ENCODE results near the gene STK39. TPM values are rescaled to one million over a fixed set of nuclear protein-coding genes. Genes with fewer than 3 reads are reported as not detected.

The STK39 gene
- total and polyA plus RNA-seq, 2 experiments from 2014 or later: 3.2 to 14.6 TPM

DNA sequence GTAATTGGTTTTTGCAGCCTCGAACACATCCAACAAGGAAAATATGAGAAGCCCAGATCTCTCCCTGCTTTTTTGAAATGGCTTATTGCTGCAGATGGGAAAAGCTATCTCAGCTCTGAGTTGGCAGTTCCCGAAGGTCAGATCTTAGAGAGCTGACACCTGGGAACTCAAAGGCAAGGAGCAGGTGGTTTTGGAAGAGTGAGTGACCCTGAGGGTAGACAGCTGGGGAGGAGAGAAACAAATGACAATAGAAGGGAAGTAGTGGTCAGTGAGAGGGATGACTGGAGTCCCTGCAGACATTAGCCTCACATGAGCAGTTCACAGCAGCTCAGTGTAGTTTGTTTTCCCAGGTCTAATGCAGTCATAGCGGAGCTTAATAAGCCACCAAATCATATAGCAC, 317.9 kb downstream of the STK39 start:
- H2AFZ ChIP-seq: no peak overlapping the region
- no peaks in the 10 kb centered on the region for H3K79me2 ChIP-seq (ENCODE audit: insufficient read depth)
- no peak overlapping the region for H3K9ac ChIP-seq
- H3K27ac ChIP-seq: no peak overlapping the region
- no peaks in the 10 kb centered on the region; the same call in 1 of the 2 replicates for H3K27me3 ChIP-seq (replicated peaks; ENCODE audit: insufficient read depth)
- no peaks in the 10 kb centered on the region for H3K4me1 ChIP-seq (ENCODE audit: insufficient read depth)
- H3K9me3 ChIP-seq (ENCODE audit: low read depth): no peaks in the 10 kb centered on the region
- no peak overlapping the region for H3K4me3 ChIP-seq
- no peaks in the 10 kb centered on the region for H3K36me3 ChIP-seq (ENCODE audit: low read depth)
- H3K4me2 ChIP-seq (ENCODE audit: unreplicated experiment): no peak overlapping the region
- no peaks in the 10 kb centered on the region for H4K20me1 ChIP-seq (ENCODE audit: insufficient read depth)
- no peak for DNase-seq
- H3K9me2 ChIP-seq (ENCODE audit: insufficient read depth): no peaks in the 10 kb centered on the region
- 25 to 32% methylated on average over 3 of the region's 3 CpGs for WGBS, 2 experiments (ENCODE audit: low coverage in 1 of 2, low lambda C conversion rate in 2 of 2, missing lambda C conversion rate in 2 of 2)
- in situ Hi-C loops (cut with MboI): no loop called here
- H3F3A ChIP-seq (ENCODE audit: insufficient read depth): no peaks in the 10 kb centered on the region
- no peak for TF ChIP-seq EZH2phosphoT487 (IDR thresholded peaks at IDR 0.05; ENCODE audit: insufficient read depth, low read depth)
- no peak for TF ChIP-seq EZH2 (IDR thresholded peaks at IDR 0.05; ENCODE audit: insufficient read depth, poor library complexity, severe bottlenecking)

DNA sequence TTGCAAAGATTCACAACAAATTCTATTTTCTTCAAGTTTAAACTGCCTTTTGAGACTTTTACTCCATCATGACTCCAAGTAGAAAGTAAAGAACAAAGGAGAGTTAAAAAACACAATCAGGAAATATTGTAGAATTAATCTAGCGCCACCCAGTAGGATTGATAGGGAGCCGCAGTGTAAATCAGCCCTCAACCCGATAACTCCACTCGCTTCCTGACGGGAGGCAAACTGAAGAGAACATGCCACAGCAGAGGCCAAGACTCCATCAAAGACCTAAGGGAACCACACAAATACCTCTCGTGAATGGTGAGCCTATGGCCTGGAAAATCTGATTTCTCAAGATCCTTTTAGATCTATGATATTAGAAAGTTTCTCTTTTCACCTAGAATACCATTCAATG, 319.0 kb downstream of the STK39 start:
- Histone ChIP-seq H3K4me2 (ENCODE audit: unreplicated experiment) (no peak overlapping the region), H3K9me2 (ENCODE audit: insufficient read depth) (no peaks in the 10 kb centered on the region), H3K9ac (no peak overlapping the region), H3K27me3 (replicated peaks; ENCODE audit: insufficient read depth) (no peaks in the 10 kb centered on the region; the same call in 1 of the 2 replicates), H3K9me3 (ENCODE audit: low read depth) (no peaks in the 10 kb centered on the region), H4K20me1 (ENCODE audit: insufficient read depth) (no peaks in the 10 kb centered on the region), H3K4me1 (ENCODE audit: insufficient read depth) (no peaks in the 10 kb centered on the region), H3K36me3 (ENCODE audit: low read depth) (no peaks in the 10 kb centered on the region), H2AFZ (no peak overlapping the region), H3K79me2 (ENCODE audit: insufficient read depth) (no peaks in the 10 kb centered on the region), H3K27ac (no peak overlapping the region), H3K4me3 (no peak overlapping the region), H3F3A (ENCODE audit: insufficient read depth) (no peaks in the 10 kb centered on the region)
- in situ Hi-C loops (cut with MboI): no loop called here
- WGBS, 2 experiments (ENCODE audit: low coverage in 1 of 2, low lambda C conversion rate in 2 of 2, missing lambda C conversion rate in 2 of 2): 75 to 78% methylated on average over 6 of the region's 6 CpGs
- TF ChIP-seq EZH2 (IDR thresholded peaks at IDR 0.05; ENCODE audit: insufficient read depth, poor library complexity, severe bottlenecking) (no peak), EZH2phosphoT487 (IDR thresholded peaks at IDR 0.05; ENCODE audit: insufficient read depth, low read depth) (no peak)
- DNase-seq: no peak

DNA sequence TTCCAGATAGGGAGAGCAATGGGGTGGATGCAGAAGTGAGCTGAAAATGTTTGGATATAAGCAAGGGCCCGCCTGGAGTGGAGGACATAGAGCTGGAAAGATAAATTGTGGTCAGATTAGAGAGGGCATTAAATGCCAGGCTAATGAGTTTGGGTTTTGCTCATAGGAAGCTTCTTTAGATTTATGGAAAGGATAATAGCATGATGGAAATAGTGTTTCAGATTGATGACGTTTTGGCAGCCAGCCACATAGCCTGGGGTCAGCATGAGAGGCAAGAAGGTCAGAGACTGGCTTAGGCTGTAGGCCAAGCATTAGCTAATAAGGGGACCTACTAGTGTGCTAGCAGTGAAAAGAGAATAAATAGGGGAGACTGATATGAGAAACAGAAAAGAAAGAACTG, 321.6 kb downstream of the STK39 start:
- no peak overlapping the region for H2AFZ ChIP-seq
- TF ChIP-seq EZH2phosphoT487 (IDR thresholded peaks at IDR 0.05; ENCODE audit: insufficient read depth, low read depth) (no peak), EZH2 (IDR thresholded peaks at IDR 0.05; ENCODE audit: insufficient read depth, poor library complexity, severe bottlenecking) (no peak)
- H3K36me3 ChIP-seq (ENCODE audit: low read depth): no peaks in the 10 kb centered on the region
- no peaks in the 10 kb centered on the region for H3K79me2 ChIP-seq (ENCODE audit: insufficient read depth)
- no peaks in the 10 kb centered on the region for H3K9me2 ChIP-seq (ENCODE audit: insufficient read depth)
- DNase-seq: no peak
- no peak overlapping the region for H3K4me3 ChIP-seq
- no peaks in the 10 kb centered on the region for H3K4me1 ChIP-seq (ENCODE audit: insufficient read depth)
- H3K4me2 ChIP-seq (ENCODE audit: unreplicated experiment): no peak overlapping the region
- H4K20me1 ChIP-seq (ENCODE audit: insufficient read depth): no peaks in the 10 kb centered on the region
- no peaks in the 10 kb centered on the region for H3F3A ChIP-seq (ENCODE audit: insufficient read depth)
- 6 to 7% methylated on average over 2 of the region's 2 CpGs for WGBS, 2 experiments (ENCODE audit: low coverage in 1 of 2, low lambda C conversion rate in 2 of 2, missing lambda C conversion rate in 2 of 2)
- no peaks in the 10 kb centered on the region; the same call in 1 of the 2 replicates for H3K27me3 ChIP-seq (replicated peaks; ENCODE audit: insufficient read depth)
- no peak overlapping the region for H3K9ac ChIP-seq
- H3K9me3 ChIP-seq (ENCODE audit: low read depth): no peaks in the 10 kb centered on the region
- in situ Hi-C loops (cut with MboI): no loop called here
- H3K27ac ChIP-seq: no peak overlapping the region

DNA sequence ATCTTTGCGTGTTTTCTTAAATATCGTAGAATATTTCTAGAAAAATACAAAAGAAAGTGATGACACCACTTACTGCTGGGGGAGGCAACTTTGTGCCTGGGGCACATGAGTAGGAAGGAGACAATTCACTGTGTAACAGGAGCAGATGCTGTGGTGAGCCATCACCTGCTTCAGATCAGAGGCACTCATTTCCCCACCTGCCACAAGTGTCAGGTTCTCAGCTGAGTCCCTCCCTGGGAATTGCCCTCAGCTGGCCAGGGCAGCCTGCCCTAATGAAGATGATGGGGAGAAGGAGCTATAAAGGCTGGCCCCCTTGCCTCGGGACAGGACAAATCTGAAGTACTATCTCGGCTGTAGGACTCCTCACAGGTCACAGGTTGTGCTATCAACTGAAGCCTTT, 322.8 kb downstream of the STK39 start:
- no peak for TF ChIP-seq EZH2phosphoT487 (IDR thresholded peaks at IDR 0.05; ENCODE audit: insufficient read depth, low read depth)
- no peak for TF ChIP-seq EZH2 (IDR thresholded peaks at IDR 0.05; ENCODE audit: insufficient read depth, poor library complexity, severe bottlenecking)
- Histone ChIP-seq H3K9me2 (ENCODE audit: insufficient read depth) (no peaks in the 10 kb centered on the region), H3K4me3 (no peak overlapping the region), H3K79me2 (ENCODE audit: insufficient read depth) (no peaks in the 10 kb centered on the region), H3K4me2 (ENCODE audit: unreplicated experiment) (no peak overlapping the region), H3K36me3 (ENCODE audit: low read depth) (no peaks in the 10 kb centered on the region), H3K27me3 (replicated peaks; ENCODE audit: insufficient read depth) (no peaks in the 10 kb centered on the region; the same call in 1 of the 2 replicates), H4K20me1 (ENCODE audit: insufficient read depth) (no peaks in the 10 kb centered on the region), H2AFZ (no peak overlapping the region), H3K4me1 (ENCODE audit: insufficient read depth) (no peaks in the 10 kb centered on the region), H3K9me3 (ENCODE audit: low read depth) (no peaks in the 10 kb centered on the region), H3K9ac (no peak overlapping the region), H3F3A (ENCODE audit: insufficient read depth) (no peaks in the 10 kb centered on the region), H3K27ac (no peak overlapping the region)
- no peak for DNase-seq
- in situ Hi-C loops (cut with MboI): no loop called here
- 41 to 42% methylated on average over 4 of the region's 4 CpGs for WGBS, 2 experiments (ENCODE audit: low coverage in 1 of 2, low lambda C conversion rate in 2 of 2, missing lambda C conversion rate in 2 of 2)

DNA sequence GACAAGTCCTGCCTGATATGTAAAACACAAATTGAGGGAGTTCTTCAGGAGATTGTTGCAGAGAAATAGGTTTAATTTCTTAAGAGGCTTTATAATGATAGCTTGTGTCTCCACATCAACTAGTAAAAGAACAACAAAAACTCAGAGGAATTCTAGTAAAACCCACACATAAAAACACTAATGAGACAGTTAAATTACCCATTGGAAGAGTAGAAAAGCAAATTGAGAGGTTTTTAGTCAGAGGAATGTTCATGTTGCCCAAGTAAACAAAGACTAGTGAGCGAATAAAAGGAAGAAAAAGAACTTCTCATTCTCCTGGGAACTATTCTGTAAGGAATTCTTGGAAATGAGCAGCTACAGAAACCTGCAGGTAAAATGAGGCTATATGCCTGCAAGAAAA, 330.6 kb downstream of the STK39 start:
- H3K36me3 ChIP-seq (ENCODE audit: low read depth): no peaks in the 10 kb centered on the region
- no peaks in the 10 kb centered on the region for H3K79me2 ChIP-seq (ENCODE audit: insufficient read depth)
- no peak overlapping the region for H3K9ac ChIP-seq
- WGBS, 2 experiments (ENCODE audit: low coverage in 1 of 2, low lambda C conversion rate in 2 of 2, missing lambda C conversion rate in 2 of 2): 36 to 52% methylated on average over 1 of the region's 1 CpG
- H2AFZ ChIP-seq: no peak overlapping the region
- no peak overlapping the region for H3K4me3 ChIP-seq
- no peaks in the 10 kb centered on the region for H3K9me3 ChIP-seq (ENCODE audit: low read depth)
- no peaks in the 10 kb centered on the region for H3F3A ChIP-seq (ENCODE audit: insufficient read depth)
- H3K4me1 ChIP-seq (ENCODE audit: insufficient read depth): no peaks in the 10 kb centered on the region
- TF ChIP-seq EZH2 (IDR thresholded peaks at IDR 0.05; ENCODE audit: insufficient read depth, poor library complexity, severe bottlenecking): no peak
- no peak for TF ChIP-seq EZH2phosphoT487 (IDR thresholded peaks at IDR 0.05; ENCODE audit: insufficient read depth, low read depth)
- H3K27ac ChIP-seq: no peak overlapping the region
- no peaks in the 10 kb centered on the region; the same call in 1 of the 2 replicates for H3K27me3 ChIP-seq (replicated peaks; ENCODE audit: insufficient read depth)
- no peaks in the 10 kb centered on the region for H3K9me2 ChIP-seq (ENCODE audit: insufficient read depth)
- H3K4me2 ChIP-seq (ENCODE audit: unreplicated experiment): no peak overlapping the region
- DNase-seq: no peak
- in situ Hi-C loops (cut with MboI): no loop called here
- no peaks in the 10 kb centered on the region for H4K20me1 ChIP-seq (ENCODE audit: insufficient read depth)

Measured in GM23248 (cell line).